Measurements from ENCODE around the gene SERPINA10.

Gene SERPINA10

DNA sequence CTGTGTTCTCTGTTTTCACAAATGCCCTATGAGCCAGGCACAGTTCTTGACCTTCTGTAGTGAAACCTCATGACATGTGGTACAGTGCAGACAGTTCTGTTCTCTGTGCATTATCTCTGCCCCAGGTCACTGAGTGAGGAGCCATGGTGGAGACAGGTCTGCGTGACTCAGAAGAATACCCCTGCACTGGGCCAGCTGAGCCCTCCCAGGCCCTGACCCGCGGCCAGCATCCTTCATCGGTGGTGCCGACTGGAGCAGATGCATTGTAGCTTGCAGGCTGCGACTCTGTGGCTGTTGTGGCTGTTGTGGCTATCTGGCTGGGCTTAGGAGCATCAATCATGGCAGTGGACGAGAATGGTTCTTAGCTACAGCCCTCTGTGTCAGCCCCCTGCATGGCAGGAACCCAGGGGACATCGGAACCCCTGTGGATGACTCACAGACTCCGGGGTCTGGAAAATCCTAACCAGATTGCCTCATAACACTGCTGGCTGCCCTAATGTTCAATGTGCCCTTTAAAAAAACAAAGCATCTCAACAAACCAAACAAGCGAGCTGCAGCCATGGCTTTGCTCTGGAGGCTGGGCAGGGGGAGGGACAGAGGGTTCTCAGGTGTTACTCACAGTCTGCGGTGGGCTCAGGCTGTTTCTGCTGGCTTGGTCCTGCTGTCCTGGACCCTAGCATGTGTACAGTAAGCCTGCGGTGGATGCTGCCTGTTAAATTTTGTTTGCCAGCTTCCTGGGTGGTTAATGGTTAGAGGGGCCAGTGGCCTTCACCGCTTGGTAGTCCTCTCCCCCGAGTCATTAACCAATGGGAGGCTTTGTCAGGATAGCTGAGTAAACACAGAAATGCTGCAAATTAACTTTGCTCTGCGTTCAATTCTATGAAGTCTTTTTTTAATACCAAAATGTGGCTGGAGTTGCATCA, 29.8 kb upstream of the SERPINA10 start, which contains the start of gene SERPINA6:
Gene SERPINA6, minus strand, starts transcription at position 689 of the 923 bp plus-strand sequence. CDS start 8,688 bp downstream, outside the sequence.
- Mint-ChIP-seq H3K27ac (no peak within 1 kb of the TSS), H3K27me3 (peaks cover 9% of the 10 kb centered on the region), H3K9me3 (peaks cover under 1% of the 10 kb centered on the region), H3K36me3 (ENCODE audit: low read depth) (no peaks in the 10 kb centered on the region), H3K4me1 (ENCODE audit: low read depth) (no peaks in the 10 kb centered on the region), H3K4me3 (no peak within 1 kb of the TSS)
- no peak for DNase-seq

GRCh38 chr14:94321421-94322271, 28.6 kb upstream of the SERPINA10 start:
- DNase-seq = no peak
- H3K9me3 Mint-ChIP-seq = peaks cover 2% of the 10 kb centered on the region
- peaks cover 2% of the 10 kb centered on the region for H3K27me3 Mint-ChIP-seq
- no peak overlapping the region for H3K4me3 Mint-ChIP-seq
- no peak overlapping the region for H3K27ac Mint-ChIP-seq
- H3K4me1 Mint-ChIP-seq (ENCODE audit: low read depth) = no peaks in the 10 kb centered on the region
- H3K36me3 Mint-ChIP-seq (ENCODE audit: low read depth) = no peaks in the 10 kb centered on the region

GRCh38 chr14:94320243-94320642, 27.2 kb upstream of the SERPINA10 start:
- Mint-ChIP-seq H3K4me1 (ENCODE audit: low read depth) (no peaks in the 10 kb centered on the region), H3K9me3 (peaks cover 2% of the 10 kb centered on the region), H3K4me3 (no peak overlapping the region), H3K36me3 (ENCODE audit: low read depth) (no peaks in the 10 kb centered on the region), H3K27ac (no peak overlapping the region), H3K27me3 (no peaks in the 10 kb centered on the region)
- DNase-seq = no peak

GRCh38 chr14:94317259-94317658, 24.2 kb upstream of the SERPINA10 start:
- no peak for DNase-seq
- H3K9me3 Mint-ChIP-seq = peaks cover 2% of the 10 kb centered on the region
- no peaks in the 10 kb centered on the region for H3K4me1 Mint-ChIP-seq (ENCODE audit: low read depth)
- H3K36me3 Mint-ChIP-seq (ENCODE audit: low read depth) = no peaks in the 10 kb centered on the region
- no peaks in the 10 kb centered on the region for H3K27me3 Mint-ChIP-seq
- H3K4me3 Mint-ChIP-seq = no peak overlapping the region
- no peak overlapping the region for H3K27ac Mint-ChIP-seq

- H3K27me3 Mint-ChIP-seq = peaks cover 4% of the 10 kb centered on the region
- H3K27ac Mint-ChIP-seq = no peak overlapping the region
- no peaks in the 10 kb centered on the region for H3K4me1 Mint-ChIP-seq (ENCODE audit: low read depth)
- no peaks in the 10 kb centered on the region for H3K36me3 Mint-ChIP-seq (ENCODE audit: low read depth)
- no peak for DNase-seq
- H3K4me3 Mint-ChIP-seq = no peak overlapping the region
- peaks cover 2% of the 10 kb centered on the region for H3K9me3 Mint-ChIP-seq
Measured at GRCh38 chr14:94316692-94317091, 23.6 kb upstream of the SERPINA10 start.

DNA sequence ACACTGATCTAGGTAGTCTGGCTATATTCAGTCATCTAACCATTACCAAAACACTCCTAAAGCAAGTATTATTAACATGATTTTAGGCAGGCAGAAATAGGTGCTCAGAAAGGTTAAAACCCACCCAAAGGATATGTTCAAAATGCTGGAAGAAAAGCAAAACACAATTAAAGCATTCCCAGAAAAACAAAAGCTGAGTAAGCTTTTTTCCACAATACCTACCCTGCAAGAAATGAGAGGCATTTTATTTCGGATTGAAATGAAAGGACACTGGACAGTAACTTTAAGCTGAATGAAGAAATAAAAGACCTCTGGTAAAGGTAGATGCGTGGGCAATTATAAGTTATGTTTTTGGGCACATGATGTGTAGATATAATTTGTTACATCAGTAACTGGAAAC, 21.8 kb upstream of the SERPINA10 start:
- no peak overlapping the region for H3K27ac Mint-ChIP-seq
- DNase-seq = no peak
- H3K27me3 Mint-ChIP-seq = peaks cover 4% of the 10 kb centered on the region
- H3K36me3 Mint-ChIP-seq (ENCODE audit: low read depth) = no peaks in the 10 kb centered on the region
- no peaks in the 10 kb centered on the region for H3K4me1 Mint-ChIP-seq (ENCODE audit: low read depth)
- H3K9me3 Mint-ChIP-seq = peaks cover 2% of the 10 kb centered on the region
- no peak overlapping the region for H3K4me3 Mint-ChIP-seq

- H3K4me3 Mint-ChIP-seq = no peak overlapping the region
- H3K27ac Mint-ChIP-seq = no peak overlapping the region
- H3K9me3 Mint-ChIP-seq = peaks cover 2% of the 10 kb centered on the region
- peaks cover 4% of the 10 kb centered on the region for H3K27me3 Mint-ChIP-seq
- no peaks in the 10 kb centered on the region for H3K4me1 Mint-ChIP-seq (ENCODE audit: low read depth)
- no peaks in the 10 kb centered on the region for H3K36me3 Mint-ChIP-seq (ENCODE audit: low read depth)
- no peak for DNase-seq
Measured at GRCh38 chr14:94313991-94314655, 21.1 kb upstream of the SERPINA10 start.

GRCh38 chr14:94312481-94313246, 19.6 kb upstream of the SERPINA10 start:
- Mint-ChIP-seq H3K4me3 (no peak overlapping the region), H3K36me3 (ENCODE audit: low read depth) (no peaks in the 10 kb centered on the region), H3K4me1 (ENCODE audit: low read depth) (no peaks in the 10 kb centered on the region), H3K27me3 (peaks cover 9% of the 10 kb centered on the region), H3K9me3 (peaks cover 5% of the 10 kb centered on the region), H3K27ac (no peak overlapping the region)
- DNase-seq = no peak

DNA sequence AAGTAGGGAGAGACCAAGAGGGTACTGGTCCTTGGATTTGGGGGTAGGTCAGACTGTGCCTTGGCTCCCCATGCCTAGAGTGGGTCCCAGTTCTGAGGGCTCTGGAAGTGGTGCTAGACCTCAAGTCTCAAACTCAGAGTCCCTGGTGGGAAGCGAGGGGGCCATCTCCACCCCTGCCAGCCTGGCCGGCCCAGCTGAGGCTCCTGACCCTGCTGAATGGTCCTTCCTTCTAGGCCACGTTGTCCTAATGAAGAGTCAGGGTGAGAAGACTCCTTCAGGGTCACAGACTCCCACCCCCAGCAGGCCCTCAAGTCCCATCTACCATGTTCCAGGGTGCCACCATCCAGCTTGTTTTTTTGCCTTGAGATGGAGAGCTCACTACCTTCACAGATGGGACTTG, 17.2 kb upstream of the SERPINA10 start:
- no peak for DNase-seq
- H3K4me3 Mint-ChIP-seq = no peak overlapping the region
- H3K9me3 Mint-ChIP-seq = peaks cover 9% of the 10 kb centered on the region
- H3K36me3 Mint-ChIP-seq (ENCODE audit: low read depth) = no peaks in the 10 kb centered on the region
- H3K4me1 Mint-ChIP-seq (ENCODE audit: low read depth) = no peaks in the 10 kb centered on the region
- no peak overlapping the region for H3K27ac Mint-ChIP-seq
- peaks cover 13% of the 10 kb centered on the region for H3K27me3 Mint-ChIP-seq

DNA sequence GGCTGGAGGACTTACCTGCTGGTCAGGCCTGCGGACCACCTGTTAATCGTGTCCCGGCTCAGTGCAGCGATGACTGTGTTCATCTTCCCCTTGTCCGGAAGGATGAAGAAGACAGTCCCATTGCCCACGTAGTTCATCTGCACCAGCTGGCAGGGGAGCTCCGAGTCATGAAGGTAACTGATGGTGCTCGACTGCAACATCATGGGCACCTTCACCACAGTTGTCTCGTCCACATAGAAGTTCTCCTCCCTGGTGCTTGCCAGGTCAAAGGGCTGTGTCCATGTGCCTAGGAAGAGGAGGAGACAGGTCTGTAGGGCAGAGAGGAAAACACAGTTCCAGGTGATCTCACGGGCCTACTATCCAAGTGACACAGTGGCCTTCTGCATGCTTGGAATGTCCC, 16.7 kb upstream of the SERPINA10 start:
- H3K4me1 Mint-ChIP-seq (ENCODE audit: low read depth) = no peaks in the 10 kb centered on the region
- H3K36me3 Mint-ChIP-seq (ENCODE audit: low read depth) = no peaks in the 10 kb centered on the region

DNA sequence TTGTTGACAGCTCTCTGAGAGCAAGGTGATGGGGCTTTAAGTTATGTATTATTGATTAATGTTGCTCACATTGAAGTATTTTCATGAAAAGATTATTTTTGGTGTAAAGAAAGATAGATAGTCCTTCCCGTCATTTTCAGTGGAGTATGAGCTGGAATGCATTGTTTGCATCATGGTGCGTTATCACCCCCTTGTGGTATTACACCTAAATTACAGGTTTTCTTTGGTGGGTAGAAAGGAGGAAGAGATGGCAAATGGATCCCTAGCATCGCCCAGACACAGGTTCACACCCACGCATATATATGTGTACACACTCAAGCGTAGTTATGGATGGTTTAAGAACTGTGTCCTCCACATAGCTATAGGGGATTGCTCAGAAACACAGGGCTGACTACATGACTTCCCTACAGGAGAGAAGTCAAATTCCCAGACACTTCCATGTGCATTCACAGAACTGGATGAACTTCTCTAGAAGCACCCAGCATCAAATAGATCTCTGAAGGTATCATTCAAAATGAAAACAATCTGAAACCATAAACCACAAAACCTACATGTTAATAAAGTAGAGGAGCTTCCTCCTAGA, 14.4 kb upstream of the SERPINA10 start:
- DNase-seq = no peak
- Mint-ChIP-seq H3K36me3 (ENCODE audit: low read depth) (no peaks in the 10 kb centered on the region), H3K9me3 (peaks cover 9% of the 10 kb centered on the region)

More for the DNA sequence above, 16.7 kb upstream of the SERPINA10 start:
- no peak overlapping the region for H3K27ac Mint-ChIP-seq
- H3K27me3 Mint-ChIP-seq = peaks cover 13% of the 10 kb centered on the region
- H3K4me3 Mint-ChIP-seq = no peak overlapping the region
- peaks cover 9% of the 10 kb centered on the region for H3K9me3 Mint-ChIP-seq
- DNase-seq = no peak

GRCh38 chr14:94306047-94306978, 13.2 kb upstream of the SERPINA10 start:
- Mint-ChIP-seq H3K4me1 (ENCODE audit: low read depth) (no peaks in the 10 kb centered on the region), H3K4me3 (no peak overlapping the region), H3K27me3 (peaks cover 9% of the 10 kb centered on the region), H3K9me3 (peaks cover 9% of the 10 kb centered on the region), H3K36me3 (ENCODE audit: low read depth) (no peaks in the 10 kb centered on the region), H3K27ac (no peak overlapping the region)
- no peak for DNase-seq

More for the DNA sequence above, 14.4 kb upstream of the SERPINA10 start:
- Mint-ChIP-seq H3K4me1 (ENCODE audit: low read depth) (no peaks in the 10 kb centered on the region), H3K27me3 (peaks cover 13% of the 10 kb centered on the region), H3K4me3 (no peak overlapping the region), H3K27ac (no peak overlapping the region)

DNA sequence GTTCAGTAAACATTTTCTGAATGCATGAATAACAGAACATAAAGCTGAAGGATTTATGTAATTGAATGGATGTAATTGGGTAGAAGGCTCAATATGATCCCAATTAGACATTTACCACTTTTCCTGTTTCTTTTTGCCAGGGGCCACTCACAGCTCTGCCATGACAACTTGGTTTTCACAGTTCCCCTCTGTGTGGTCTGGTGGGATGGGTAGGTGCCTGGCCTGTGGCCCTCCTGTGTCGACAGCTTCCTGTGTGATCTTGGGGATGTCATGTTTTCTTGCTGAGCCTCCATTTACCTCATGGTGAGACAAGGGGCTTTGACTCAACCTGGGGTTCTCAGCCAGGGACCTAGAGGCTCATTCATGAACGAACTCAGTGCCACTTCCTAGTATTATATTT, 12.6 kb upstream of the SERPINA10 start:
- H3K27me3 Mint-ChIP-seq = peaks cover 9% of the 10 kb centered on the region
- H3K4me3 Mint-ChIP-seq = no peak overlapping the region
- no peak for DNase-seq

More for the DNA sequence above, 12.6 kb upstream of the SERPINA10 start:
- Mint-ChIP-seq H3K27ac (no peak overlapping the region), H3K9me3 (peaks cover 9% of the 10 kb centered on the region), H3K36me3 (ENCODE audit: low read depth) (no peaks in the 10 kb centered on the region), H3K4me1 (ENCODE audit: low read depth) (no peaks in the 10 kb centered on the region)
